Measurements from ENCODE around the gene KCNA5. TPM values are rescaled to one million over a fixed set of nuclear protein-coding genes. Genes with fewer than 3 reads are reported as not detected.

KCNA5 gene
- total RNA-seq, 2 donors from 2014 or later: not detected

GRCh38 chr12:5044420-5045295, 979 bp downstream of the KCNA5 start:
- ATAC-seq (no peak), DNase-seq (ENCODE audit: low spot score in 2 of 2) (no peak)
- Mint-ChIP-seq H3K36me3 (peaks cover 6% of the 10 kb centered on the region in 2 donors), H3K9me3 (no peaks in the 10 kb centered on the region), H3K27ac (no peak overlapping the region)

DNA sequence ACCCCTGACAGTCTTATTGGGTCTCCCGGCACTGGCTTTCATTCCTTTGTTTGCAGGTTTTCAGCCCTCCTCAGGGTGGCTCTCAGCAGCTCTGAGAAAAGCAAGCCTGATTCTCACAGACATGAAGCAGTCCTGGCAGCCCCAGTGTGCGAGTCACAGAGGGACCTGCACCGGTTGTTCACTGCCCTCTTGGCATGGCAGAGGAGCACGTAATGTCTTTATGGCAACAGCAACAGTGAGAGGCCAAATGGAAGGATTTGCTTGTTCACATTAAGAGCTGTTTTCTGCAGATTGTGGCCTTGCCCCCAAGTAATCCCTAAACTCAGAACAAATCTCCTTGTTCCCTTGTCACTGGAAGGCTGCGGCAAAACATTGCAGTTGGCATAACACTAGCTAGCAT, 3.4 kb downstream of the KCNA5 start:
- Mint-ChIP-seq H3K36me3 (peaks cover 6% of the 10 kb centered on the region in 2 donors), H3K9me3 (no peaks in the 10 kb centered on the region), H3K27ac (no peak overlapping the region)
- no peak for DNase-seq (ENCODE audit: low spot score in 2 of 2)
- ATAC-seq: no peak

- DNase-seq (ENCODE audit: low spot score in 2 of 2) (no peak), ATAC-seq (no peak)
- Mint-ChIP-seq H3K9me3 (no peaks in the 10 kb centered on the region), H3K36me3 (peaks cover 6% of the 10 kb centered on the region in 2 donors), H3K27ac (no peak overlapping the region)
These were observed 4.0 kb downstream of the KCNA5 start for GRCh38 chr12:5047729-5048128.

GRCh38 chr12:5050542-5050941, 6.9 kb downstream of the KCNA5 start:
- H3K9me3 Mint-ChIP-seq: no peaks in the 10 kb centered on the region
- H3K27ac Mint-ChIP-seq: no peak overlapping the region
- H3K36me3 Mint-ChIP-seq: peaks cover under 1% of the 10 kb centered on the region in 2 donors
- DNase-seq (ENCODE audit: low spot score in 2 of 2) (no peak), ATAC-seq (no peak)

- Mint-ChIP-seq H3K27ac (no peak overlapping the region), H3K36me3 (no peaks in the 10 kb centered on the region), H3K9me3 (no peaks in the 10 kb centered on the region)
- ATAC-seq (no peak), DNase-seq (ENCODE audit: low spot score in 2 of 2) (no peak)
These were observed 7.7 kb downstream of the KCNA5 start for GRCh38 chr12:5051334-5051733.

- ATAC-seq (no peak), DNase-seq (ENCODE audit: low spot score in 2 of 2) (no peak)
- Mint-ChIP-seq H3K36me3 (no peaks in the 10 kb centered on the region), H3K27ac (no peak overlapping the region), H3K9me3 (no peaks in the 10 kb centered on the region)
These were observed 8.2 kb downstream of the KCNA5 start for GRCh38 chr12:5051913-5052312.

DNA sequence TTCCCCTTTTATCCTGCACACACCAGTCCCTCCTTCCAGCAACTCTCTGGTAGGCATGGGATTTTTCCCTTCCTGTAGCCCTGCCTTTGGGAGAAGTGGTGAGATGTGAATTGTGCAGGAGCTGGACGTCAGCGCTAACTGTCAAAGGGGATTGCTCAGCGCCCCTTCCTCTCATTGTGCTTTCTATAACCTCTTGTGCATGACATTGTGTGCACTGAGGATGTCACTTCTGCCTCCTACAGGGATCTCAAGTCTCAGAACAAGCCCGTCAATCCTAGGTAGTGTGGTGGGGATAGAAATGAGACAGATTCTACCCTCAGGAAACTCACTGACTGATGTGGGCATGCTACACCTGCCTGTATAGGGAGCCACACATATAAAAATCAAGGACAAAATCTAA, 8.7 kb downstream of the KCNA5 start:
- DNase-seq (ENCODE audit: low spot score in 2 of 2): no peak

GRCh38 chr12:5059358-5059757, 15.7 kb downstream of the KCNA5 start:
- Mint-ChIP-seq H3K27ac (no peak overlapping the region), H3K9me3 (no peaks in the 10 kb centered on the region), H3K36me3 (no peaks in the 10 kb centered on the region)
- DNase-seq (ENCODE audit: low spot score in 2 of 2): no peak
- ATAC-seq: no peak

More for the DNA sequence above, 8.7 kb downstream of the KCNA5 start:
- ATAC-seq: no peak
- H3K36me3 Mint-ChIP-seq: no peaks in the 10 kb centered on the region
- H3K9me3 Mint-ChIP-seq: no peaks in the 10 kb centered on the region
- H3K27ac Mint-ChIP-seq: no peak overlapping the region

GRCh38 chr12:5060958-5061357, 17.3 kb downstream of the KCNA5 start:
- H3K36me3 Mint-ChIP-seq: no peaks in the 10 kb centered on the region
- ATAC-seq: no peak
- peak overlapping the region in 1 of 2 donors; percentile 41 for H3K27ac Mint-ChIP-seq
- no peak for DNase-seq (ENCODE audit: low spot score in 2 of 2)
- H3K9me3 Mint-ChIP-seq: no peaks in the 10 kb centered on the region

DNA sequence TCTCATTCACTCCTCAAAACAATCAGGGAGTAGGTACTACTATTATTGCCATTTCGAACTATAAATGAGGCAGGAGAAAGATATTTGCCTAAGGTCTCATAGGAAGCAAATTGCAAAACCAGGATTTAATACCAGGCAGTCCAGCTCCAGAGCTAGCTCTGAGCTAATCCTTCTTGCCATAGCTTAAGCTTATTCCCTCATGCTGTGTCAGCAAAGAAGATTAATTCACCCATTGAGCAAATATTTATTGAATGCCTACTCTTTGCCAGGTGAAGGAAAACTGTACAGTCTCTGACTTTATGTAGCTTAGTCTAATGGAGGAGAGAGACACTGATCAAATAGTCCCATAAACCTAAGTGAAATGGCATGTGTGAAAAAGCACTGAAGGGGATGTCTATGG, 19.5 kb downstream of the KCNA5 start:
- Mint-ChIP-seq H3K9me3 (no peaks in the 10 kb centered on the region), H3K27ac (no peak overlapping the region), H3K36me3 (no peaks in the 10 kb centered on the region)
- DNase-seq (ENCODE audit: low spot score in 2 of 2) (no peak), ATAC-seq (no peak)

GRCh38 chr12:5064913-5065490, 21.3 kb downstream of the KCNA5 start:
- Mint-ChIP-seq H3K36me3 (no peaks in the 10 kb centered on the region), H3K27ac (no peak overlapping the region), H3K9me3 (no peaks in the 10 kb centered on the region)
- DNase-seq (ENCODE audit: low spot score in 2 of 2) (no peak), ATAC-seq (no peak)

DNA sequence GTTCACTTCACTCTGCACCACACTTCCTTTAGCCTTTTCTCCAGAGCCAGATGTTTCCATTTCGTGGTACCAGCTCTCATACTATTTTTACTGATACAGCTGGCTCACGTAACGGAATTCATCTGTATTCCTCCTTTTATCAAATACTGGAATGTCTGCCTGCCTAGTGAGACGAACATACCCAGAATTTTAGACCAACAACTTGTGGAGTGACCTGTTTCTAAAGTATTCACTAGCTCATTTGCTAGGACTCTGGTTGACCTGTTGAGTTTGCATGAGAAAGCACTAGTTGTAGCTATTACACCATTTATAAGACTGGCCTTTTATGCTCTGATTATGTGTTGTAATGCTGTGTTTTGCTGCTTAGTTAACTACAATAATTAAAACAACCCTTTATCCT, 22.6 kb downstream of the KCNA5 start:
- H3K36me3 Mint-ChIP-seq: no peaks in the 10 kb centered on the region
- no peaks in the 10 kb centered on the region for H3K9me3 Mint-ChIP-seq
- H3K27ac Mint-ChIP-seq: no peak overlapping the region
- ATAC-seq (no peak), DNase-seq (ENCODE audit: low spot score in 2 of 2) (no peak)

GRCh38 chr12:5068126-5068525, 24.4 kb downstream of the KCNA5 start:
- no peak overlapping the region for H3K27ac Mint-ChIP-seq
- ATAC-seq (no peak), DNase-seq (ENCODE audit: low spot score in 2 of 2) (no peak)
- no peaks in the 10 kb centered on the region for H3K9me3 Mint-ChIP-seq
- H3K36me3 Mint-ChIP-seq: no peaks in the 10 kb centered on the region

GRCh38 chr12:5068619-5069018, 24.9 kb downstream of the KCNA5 start:
- no peaks in the 10 kb centered on the region for H3K9me3 Mint-ChIP-seq
- H3K36me3 Mint-ChIP-seq: no peaks in the 10 kb centered on the region
- DNase-seq (ENCODE audit: low spot score in 2 of 2) (no peak), ATAC-seq (no peak)
- H3K27ac Mint-ChIP-seq: no peak overlapping the region

- ATAC-seq (no peak), DNase-seq (ENCODE audit: low spot score in 2 of 2) (no peak)
- no peak overlapping the region for H3K27ac Mint-ChIP-seq
- no peaks in the 10 kb centered on the region for H3K9me3 Mint-ChIP-seq
- no peaks in the 10 kb centered on the region for H3K36me3 Mint-ChIP-seq
These were observed 26.4 kb downstream of the KCNA5 start for GRCh38 chr12:5070090-5070489.

DNA sequence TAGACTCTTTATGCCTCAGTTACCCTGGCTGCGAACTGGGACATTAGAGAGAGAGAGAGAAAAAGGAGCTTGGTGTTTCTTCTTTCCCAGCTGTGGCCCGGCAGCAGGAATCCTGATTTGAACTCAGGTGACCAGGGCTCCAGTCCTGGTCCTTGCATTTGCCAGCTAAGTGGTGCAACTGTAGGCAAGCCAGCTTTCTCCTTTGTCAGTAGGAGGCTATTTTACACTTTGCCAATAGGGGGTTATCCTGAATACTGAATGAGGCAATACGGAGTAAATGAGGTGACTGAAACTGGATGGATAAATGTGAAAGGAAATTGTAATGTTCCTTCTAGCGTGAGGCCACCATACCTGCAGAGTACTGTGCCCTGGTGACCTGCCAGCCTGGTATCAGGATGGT, 27.8 kb downstream of the KCNA5 start:
- Mint-ChIP-seq H3K27ac (no peak overlapping the region), H3K9me3 (no peaks in the 10 kb centered on the region), H3K36me3 (no peaks in the 10 kb centered on the region)
- ATAC-seq (no peak), DNase-seq (ENCODE audit: low spot score in 2 of 2) (no peak)

DNA sequence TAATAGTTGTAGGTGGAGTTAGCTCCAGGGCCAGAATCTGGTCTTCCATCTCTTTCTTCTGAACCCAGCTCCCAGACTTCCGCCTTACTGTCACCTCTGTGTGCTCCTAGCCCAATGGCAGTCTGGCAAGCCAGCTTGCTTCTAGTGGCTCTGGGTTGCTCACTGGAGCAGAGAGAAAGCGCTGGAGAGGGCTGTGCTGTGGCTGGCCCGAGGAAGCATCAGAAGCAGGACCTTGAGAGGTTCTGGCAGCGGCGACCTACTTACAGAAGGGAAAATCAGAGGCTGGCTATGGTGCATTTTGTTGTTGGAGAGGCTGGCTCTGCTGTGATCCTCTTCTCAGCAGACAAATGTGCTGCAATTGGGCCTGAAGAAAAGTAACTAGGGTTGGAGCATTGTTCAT, 28.6 kb downstream of the KCNA5 start:
- Mint-ChIP-seq H3K27ac (no peak overlapping the region), H3K9me3 (no peaks in the 10 kb centered on the region), H3K36me3 (no peaks in the 10 kb centered on the region)
- no peak for DNase-seq (ENCODE audit: low spot score in 2 of 2)
- no peak for ATAC-seq

- ATAC-seq: no peak
- H3K36me3 Mint-ChIP-seq: no peaks in the 10 kb centered on the region
- DNase-seq (ENCODE audit: low spot score in 2 of 2): no peak
- H3K27ac Mint-ChIP-seq: no peak overlapping the region
- no peaks in the 10 kb centered on the region for H3K9me3 Mint-ChIP-seq
These were observed 29.4 kb downstream of the KCNA5 start for GRCh38 chr12:5073054-5073453.

Measured in activated naive CD4-positive, alpha-beta T cell treated with anti-CD3 and anti-CD28 coated beads, Interleukin-2, amount 50 U/mL, for 72 hours (primary cell).